Skeletal muscle tissue (tissue), 4 donors: Measurements from ENCODE around the gene EIF5. TPM values are rescaled to one million over a fixed set of nuclear protein-coding genes. Genes with fewer than 3 reads are reported as not detected.

Experiments
- H3K27ac ChIP-seq: one replicate; pipeline ENCODE4 v1.7.0; 2013; ENCODE audit warnings: mild to moderate bottlenecking, low read depth, low read length, inconsistent platforms
- H3K27me3 ChIP-seq, 3 donors: one replicate each; pipeline ENCODE4 v1.7.0; 2013; ENCODE audit warnings: low read length in 3 of 3; ENCODE audit not compliant: control insufficient read depth in 3 of 3, insufficient read depth in 3 of 3
- H3K36me3 ChIP-seq, 3 donors: one replicate each; pipeline ENCODE4 v1.7.0; 2013; ENCODE audit warnings: low read length in 3 of 3; ENCODE audit not compliant: control insufficient read depth in 3 of 3, insufficient read depth in 3 of 3
- H3K4me1 ChIP-seq, 3 donors: one replicate each; pipeline ENCODE4 v1.7.0; 2013; ENCODE audit warnings: low read length in 3 of 3, mild to moderate bottlenecking in 3 of 3; ENCODE audit not compliant: control insufficient read depth in 3 of 3, insufficient read depth in 3 of 3
- H3K4me3 ChIP-seq, 3 donors: one replicate each; pipeline ENCODE4 v1.7.0; 2013; ENCODE audit warnings: low read length in 3 of 3
- H3K9ac ChIP-seq, 3 donors: one replicate each; pipeline ENCODE4 v1.7.0; 2013; ENCODE audit warnings: low read length in 3 of 3, mild to moderate bottlenecking in 3 of 3, moderate library complexity in 2 of 3, low read depth in 1 of 3
- H3K9me3 ChIP-seq, 3 donors: one replicate each; pipeline ENCODE4 v1.7.0; 2013; ENCODE audit warnings: low read length in 3 of 3; ENCODE audit not compliant: control insufficient read depth in 3 of 3
- total RNA-seq: library from RNA; depleted of rRNA; stranded (reverse); fragments of >200 nt; gene quantifications from one replicate; pipeline ENCODE4 v1.2.3, GENCODE V29; 2014
- donor health status: Osteomylitis.

EIF5 gene
- total RNA-seq, 1 donor from 2014 or later, result 84.5 TPM

DNA sequence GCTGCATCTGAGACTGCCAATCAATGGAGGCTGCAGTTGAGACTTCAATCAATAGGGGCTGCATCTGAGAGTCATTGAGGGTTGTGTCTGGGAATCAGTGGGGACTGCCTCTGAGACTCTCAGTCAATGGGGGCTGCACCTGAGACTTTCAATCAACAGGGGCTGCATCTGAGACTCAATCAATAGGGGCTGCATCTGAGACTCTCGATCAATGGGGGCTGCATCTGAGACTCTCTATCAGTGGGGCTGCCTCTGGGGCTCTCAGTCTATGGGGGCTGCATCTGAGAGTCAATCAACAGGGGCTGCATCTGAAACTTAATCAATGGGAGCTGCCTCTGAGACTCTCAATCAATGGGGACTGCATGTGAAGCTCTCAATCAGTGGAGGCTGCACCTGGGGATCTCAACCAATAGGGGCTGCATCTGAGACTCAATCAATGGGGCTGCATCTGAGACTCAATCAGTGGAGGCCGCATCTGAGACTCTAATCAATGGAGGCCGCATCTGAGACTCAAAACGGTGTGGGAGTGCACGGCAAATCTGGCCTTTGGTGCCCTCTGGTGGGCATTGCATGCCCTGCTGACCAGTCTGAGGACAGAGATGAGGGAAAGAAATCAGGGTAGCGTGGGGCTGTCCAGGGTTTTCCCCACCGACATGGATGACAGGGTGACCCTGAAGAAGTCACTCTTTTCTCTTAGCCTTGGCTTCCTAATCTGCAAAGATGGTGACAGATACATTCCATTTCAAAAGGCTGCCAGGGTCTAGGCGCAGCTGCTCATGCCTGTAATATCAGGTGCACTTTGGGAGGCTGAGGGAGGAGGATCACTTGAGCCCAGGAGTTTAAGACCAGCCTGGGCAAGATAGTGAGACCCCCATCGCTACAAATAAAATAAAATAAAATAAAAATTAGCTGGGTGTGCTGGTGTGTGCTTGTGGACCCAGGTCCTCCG, 41.3 kb upstream of the EIF5 start:
- H3K9ac ChIP-seq, result no peak overlapping the region
- H3K4me3 ChIP-seq, result no peak overlapping the region
- H3K27me3 ChIP-seq, result peaks cover 2 to 9% (median 6%) of the 10 kb centered on the region in 3 donors
- no peaks in the 10 kb centered on the region for H3K4me1 ChIP-seq
- H3K9me3 ChIP-seq, result no peaks in the 10 kb centered on the region
- H3K27ac ChIP-seq, result no peak overlapping the region
- no peaks in the 10 kb centered on the region for H3K36me3 ChIP-seq

DNA sequence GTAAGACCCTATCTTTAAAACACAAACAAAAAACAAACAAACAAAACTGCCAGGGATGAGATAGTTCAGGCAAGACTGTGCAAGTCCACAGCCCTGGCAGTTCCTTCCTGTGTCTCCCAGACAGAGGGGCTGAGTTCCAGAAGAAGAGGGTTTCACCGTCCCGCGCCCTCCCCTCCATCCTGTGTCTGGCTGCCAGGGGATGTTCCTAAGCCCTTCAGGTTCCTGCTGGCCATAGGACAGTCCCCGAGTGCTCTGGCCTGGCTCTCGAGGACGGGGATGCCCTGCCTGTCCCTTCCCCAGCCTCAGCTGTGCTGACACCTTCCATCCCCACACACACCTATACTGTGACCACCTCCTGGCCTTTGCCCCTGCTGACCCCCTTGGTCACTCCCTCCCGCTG, 40.6 kb upstream of the EIF5 start:
- H3K9me3 ChIP-seq, result no peaks in the 10 kb centered on the region
- no peak overlapping the region for H3K9ac ChIP-seq
- peaks cover 2 to 9% (median 5%) of the 10 kb centered on the region in 3 donors for H3K27me3 ChIP-seq
- no peaks in the 10 kb centered on the region for H3K36me3 ChIP-seq
- no peak overlapping the region for H3K4me3 ChIP-seq
- no peak overlapping the region for H3K27ac ChIP-seq
- no peaks in the 10 kb centered on the region for H3K4me1 ChIP-seq

DNA sequence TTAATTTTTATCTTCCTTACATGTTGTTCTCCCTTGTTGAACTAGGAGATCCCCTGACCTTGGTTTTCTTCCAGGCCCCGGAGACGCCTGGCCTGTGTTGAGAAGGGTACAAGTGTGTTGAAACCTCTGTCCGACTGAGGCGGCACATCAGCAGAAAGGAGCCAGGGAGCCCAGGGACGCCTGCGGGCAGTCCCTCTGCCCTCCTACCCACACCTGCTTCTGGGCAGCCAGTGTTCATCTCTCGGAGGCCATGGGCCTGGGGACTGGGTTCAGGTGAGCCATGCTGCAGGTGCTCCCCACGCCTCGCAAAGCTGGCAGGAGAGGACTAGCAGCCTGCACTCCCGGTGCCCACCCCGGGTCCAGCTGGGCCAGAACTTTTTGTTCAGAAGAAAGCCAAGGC, 39.9 kb upstream of the EIF5 start:
- H3K27me3 ChIP-seq, result peaks cover 2 to 9% (median 5%) of the 10 kb centered on the region in 3 donors
- H3K4me1 ChIP-seq, result no peaks in the 10 kb centered on the region
- H3K4me3 ChIP-seq, result no peak overlapping the region
- H3K27ac ChIP-seq, result no peak overlapping the region
- H3K9me3 ChIP-seq, result no peaks in the 10 kb centered on the region
- H3K9ac ChIP-seq, result no peak overlapping the region
- H3K36me3 ChIP-seq, result no peaks in the 10 kb centered on the region

DNA sequence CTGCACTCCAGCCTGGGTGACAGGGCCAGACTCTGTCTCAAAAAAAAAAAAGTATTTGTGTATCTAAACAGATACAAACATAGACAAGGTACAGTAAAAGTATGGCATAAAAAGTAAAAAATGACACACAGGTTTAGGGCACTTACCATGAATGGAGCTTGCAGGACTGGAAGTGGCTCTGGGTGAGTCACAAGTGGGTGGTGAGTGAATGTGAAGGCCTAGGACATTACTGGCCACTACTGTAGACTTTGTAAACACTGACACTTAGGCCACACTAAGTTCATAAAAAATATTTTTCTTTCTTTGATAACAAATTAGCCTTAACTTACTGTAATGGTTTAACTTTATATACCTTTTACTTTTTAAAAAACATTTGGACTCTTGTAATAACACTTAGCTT, 38.0 kb upstream of the EIF5 start:
- Histone ChIP-seq H3K4me1 (no peaks in the 10 kb centered on the region), H3K27me3 (peaks cover 2 to 5% (median 4%) of the 10 kb centered on the region in 3 donors), H3K36me3 (no peaks in the 10 kb centered on the region), H3K27ac (no peak overlapping the region), H3K9me3 (no peaks in the 10 kb centered on the region), H3K9ac (no peak overlapping the region), H3K4me3 (no peak overlapping the region)

DNA sequence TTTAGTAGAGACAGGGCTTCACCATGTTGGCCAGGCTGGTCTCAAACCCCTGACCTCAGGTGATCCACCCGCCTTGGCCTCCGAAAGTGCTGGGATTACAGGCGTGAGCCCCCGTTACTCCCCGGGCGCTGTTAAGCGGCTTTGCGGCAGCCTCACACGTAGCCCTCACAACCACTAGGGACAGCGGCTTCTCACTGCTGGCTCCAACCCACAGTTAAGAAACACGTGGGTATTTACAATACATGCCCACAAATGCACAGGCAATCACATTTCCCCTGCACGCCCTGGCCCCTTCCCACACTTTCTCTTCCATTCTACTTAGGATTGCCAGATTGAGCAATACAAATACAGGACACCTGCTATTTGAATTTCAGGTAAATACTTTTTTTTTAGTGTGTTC, 37.0 kb upstream of the EIF5 start:
- Histone ChIP-seq H3K36me3 (no peaks in the 10 kb centered on the region), H3K9me3 (no peaks in the 10 kb centered on the region), H3K4me1 (no peaks in the 10 kb centered on the region), H3K9ac (no peak overlapping the region), H3K27ac (no peak overlapping the region), H3K27me3 (peaks cover 2 to 5% (median 4%) of the 10 kb centered on the region in 3 donors), H3K4me3 (no peak overlapping the region)

DNA sequence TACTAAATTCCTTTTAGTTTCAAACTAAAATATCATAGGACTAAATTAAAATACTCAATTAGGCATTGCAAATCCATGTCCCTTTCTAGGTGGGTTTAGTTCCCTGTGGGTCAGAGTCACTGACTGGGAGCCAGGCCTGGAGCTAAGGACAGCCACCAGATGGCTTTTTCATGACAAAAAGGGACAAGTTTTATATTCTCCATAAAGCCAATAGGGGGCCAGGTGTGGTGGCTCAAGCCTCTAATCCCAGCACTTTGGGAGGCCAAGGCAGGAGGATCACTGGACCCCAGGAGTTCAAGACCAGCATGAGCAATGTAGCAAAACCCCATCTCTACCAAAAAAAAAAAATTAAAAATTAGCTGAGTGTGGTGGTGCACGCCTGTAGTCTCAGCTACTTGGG, 35.4 kb upstream of the EIF5 start:
- H3K4me3 ChIP-seq, result no peak overlapping the region
- H3K4me1 ChIP-seq, result no peaks in the 10 kb centered on the region
- no peaks in the 10 kb centered on the region for H3K9me3 ChIP-seq
- no peaks in the 10 kb centered on the region for H3K36me3 ChIP-seq
- no peak overlapping the region for H3K9ac ChIP-seq
- no peak overlapping the region for H3K27ac ChIP-seq
- peaks cover 0 to under 1% (median 0%) of the 10 kb centered on the region in 3 donors for H3K27me3 ChIP-seq

DNA sequence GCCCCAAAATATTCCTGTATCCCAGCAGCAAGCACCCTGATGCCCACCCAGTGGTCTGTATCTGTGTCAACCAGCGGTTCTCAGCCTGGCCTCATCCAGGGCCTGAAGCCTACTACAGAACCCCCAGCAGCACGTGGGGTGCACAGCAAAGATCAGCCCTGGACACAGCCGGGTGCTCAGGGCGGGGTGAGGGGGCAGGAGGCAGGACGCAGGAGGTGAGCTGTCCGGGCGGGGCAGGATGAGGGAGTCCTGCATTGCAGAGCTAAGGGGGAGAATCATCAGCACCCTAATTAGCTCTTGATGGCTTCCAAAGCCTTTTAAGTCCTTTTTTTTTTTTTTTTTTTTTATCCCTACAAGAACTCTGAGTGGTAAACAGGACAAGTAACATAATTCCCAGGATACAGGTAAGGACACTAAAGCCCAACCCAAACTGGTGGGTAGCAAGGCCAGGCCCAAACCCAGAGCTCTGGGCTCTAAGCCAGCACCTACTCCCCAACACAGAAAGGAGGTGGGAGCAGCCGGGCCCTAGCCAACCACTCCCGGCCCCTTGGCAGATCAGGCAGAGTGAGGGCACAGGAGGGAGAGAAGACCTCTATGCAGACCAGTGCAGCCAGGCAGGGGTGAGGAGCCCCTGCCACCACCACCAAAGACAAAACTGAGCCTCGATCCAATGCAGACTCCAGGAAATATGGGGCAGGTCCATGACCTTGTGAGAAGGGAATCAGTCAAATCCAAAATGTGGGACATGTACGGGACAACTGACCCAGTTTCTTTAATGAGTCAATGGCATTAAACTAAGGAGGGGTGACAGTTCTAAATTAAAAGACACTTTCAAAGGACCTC, 32.3 kb upstream of the EIF5 start:
- Histone ChIP-seq H3K27ac (no peak overlapping the region), H3K4me1 (no peaks in the 10 kb centered on the region), H3K9ac (no peak overlapping the region), H3K4me3 (no peak overlapping the region), H3K9me3 (peaks cover 0 to 3% (median 0%) of the 10 kb centered on the region in 3 donors), H3K36me3 (no peaks in the 10 kb centered on the region), H3K27me3 (peaks cover 0 to 4% (median 0%) of the 10 kb centered on the region in 3 donors)

DNA sequence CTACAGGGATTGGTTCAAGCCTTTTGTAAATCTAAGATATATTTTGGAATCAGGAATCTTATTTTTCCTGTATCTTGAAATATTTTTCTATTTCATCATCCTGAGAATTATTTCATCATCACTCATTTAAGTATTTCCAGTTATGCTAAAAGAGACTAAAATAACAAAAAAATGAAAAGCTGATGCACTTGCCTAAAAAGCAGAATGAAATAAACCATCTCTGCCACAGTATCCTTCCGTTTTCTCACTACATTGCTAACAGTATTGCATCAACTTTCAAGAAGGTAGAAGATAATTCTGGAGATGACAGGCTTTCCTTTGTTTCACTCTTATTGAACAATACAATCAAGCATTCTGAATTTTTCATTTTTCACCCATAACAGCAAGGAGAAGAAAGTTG, 31.1 kb upstream of the EIF5 start:
- Histone ChIP-seq H3K4me3 (no peak overlapping the region), H3K27ac (no peak overlapping the region), H3K36me3 (no peaks in the 10 kb centered on the region), H3K27me3 (peaks cover 0 to 4% (median 0%) of the 10 kb centered on the region in 3 donors), H3K9ac (no peak overlapping the region), H3K4me1 (no peaks in the 10 kb centered on the region), H3K9me3 (peaks cover 0 to 3% (median 0%) of the 10 kb centered on the region in 3 donors)

DNA sequence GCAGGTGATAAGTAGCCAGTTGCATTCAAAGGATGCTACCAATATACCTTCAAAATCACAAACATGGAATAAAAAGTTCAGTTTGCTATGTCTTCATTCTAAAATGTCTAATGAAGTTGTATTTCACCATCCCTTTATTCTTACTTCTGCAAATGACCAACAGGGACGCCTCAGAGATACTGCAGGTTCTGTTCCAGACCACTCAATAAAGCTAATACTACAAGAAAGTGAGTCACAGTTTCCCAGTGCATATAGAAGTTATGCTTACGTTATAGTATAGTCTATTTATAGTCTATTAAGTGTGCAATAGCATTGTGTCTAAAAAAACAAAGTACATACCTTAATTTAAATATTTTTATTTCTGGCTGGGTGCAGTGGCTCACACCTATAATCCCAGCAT, 29.3 kb upstream of the EIF5 start:
- Histone ChIP-seq H3K9ac (no peak overlapping the region), H3K4me3 (no peak overlapping the region), H3K9me3 (peaks cover 0 to 3% (median 0%) of the 10 kb centered on the region in 3 donors), H3K36me3 (no peaks in the 10 kb centered on the region), H3K27ac (no peak overlapping the region), H3K27me3 (peaks cover 0 to 4% (median 0%) of the 10 kb centered on the region in 3 donors), H3K4me1 (no peaks in the 10 kb centered on the region)
